Endothelial cell of umbilical vein (primary cell): ENCODE measurements around the gene NBEA. TPM values are rescaled to one million over a fixed set of nuclear protein-coding genes. Genes with fewer than 3 reads are reported as not detected.

ENCODE experiments used
- BruUV-seq: library from RNA; stranded (reverse); fragments of 400-500 nt; replicated peaks from 2 replicates; lab custom pipeline; 2021; lab: Mats Ljungman, UMichigan
- CTCF ChIA-PET: fragments of 300-600, 350-600 bp; sonication (Branson Sonifier 250); formaldehyde crosslinking; loops from one replicate; lab custom pipeline; 2021; ENCODE audit warnings: antibody characterized with exemption, inconsistent platforms; lab: Charles Lee
- POLR2A ChIA-PET: fragments of 300-600, 350-600 bp; sonication (Branson Sonifier 250); formaldehyde crosslinking; loops from one replicate; lab custom pipeline; 2021; ENCODE audit warnings: antibody characterized with exemption, inconsistent platforms; lab: Charles Lee
- DNase-seq: peaks from one replicate; pipeline ENCODE4 v3.0.0-alpha.2; 2011; ENCODE audit warnings: low read depth, low spot score
- FAIRE-seq: peaks from 2 replicates; lab custom pipeline; 2011; peaks lifted over from hg19 to GRCh38; lab: Jason Lieb, UNC
- H2AFZ ChIP-seq: 2 replicates; pipeline ENCODE4 v1.6.0; 2012; ENCODE audit warnings: low read depth, low read length, control low read depth, inconsistent platforms
- H3K27ac ChIP-seq: 2 replicates; pipeline ENCODE4 v1.5.1; 2011; ENCODE audit warnings: low read depth, mild to moderate bottlenecking, control low read depth, low read length, moderate library complexity; ENCODE audit not compliant: insufficient read depth
- H3K27me3 ChIP-seq, 2 experiments: 2 replicates each; pipeline versions ENCODE4 v1.6.0 to v1.6.1; 2011; ENCODE audit warnings: low read length in 2 of 2, mixed read lengths in 1 of 2; ENCODE audit not compliant: control insufficient read depth in 2 of 2, insufficient read depth in 2 of 2
- H3K36me3 ChIP-seq, 2 experiments: 2 replicates in 1 of 2; 3 replicates in 1 of 2; pipeline ENCODE4 v1.5.1; 2011; ENCODE audit warnings: low read length in 2 of 2, mild to moderate bottlenecking in 1 of 2, moderate library complexity in 1 of 2; ENCODE audit not compliant: control insufficient read depth in 2 of 2, insufficient read depth in 2 of 2; ENCODE audit errors: extremely low read depth in 1 of 2
- H3K4me1 ChIP-seq: 3 replicates; pipeline ENCODE4 v1.5.1; 2011; ENCODE audit warnings: mild to moderate bottlenecking, low read length; ENCODE audit not compliant: control insufficient read depth, insufficient read depth; ENCODE audit errors: extremely low read depth
- H3K4me2 ChIP-seq: 2 replicates; pipeline ENCODE4 v1.6.1; 2011; ENCODE audit warnings: low read length, control low read depth, mixed read lengths; ENCODE audit not compliant: insufficient read depth
- H3K4me3 ChIP-seq, 3 experiments: fragments of 200-600 bp in 1 of 3; sonication (generic), shearing (Covaris generic) in 1 of 3; replicated peaks in 1 of 3; 2 replicates each; pipeline ENCODE4 v1.5.1; 2011 to 2016; ENCODE audit warnings: control low read depth in 3 of 3, low read length in 3 of 3, mild to moderate bottlenecking in 2 of 3, inconsistent platforms in 1 of 3, low read depth in 1 of 3, moderate library complexity in 1 of 3; ENCODE audit not compliant: insufficient read depth in 1 of 3
- H3K79me2 ChIP-seq: 2 replicates; pipeline ENCODE4 v1.6.0; 2012; ENCODE audit warnings: low read length, inconsistent platforms; ENCODE audit not compliant: control insufficient read depth, insufficient read depth
- H3K9ac ChIP-seq: replicated peaks from 2 replicates; pipeline ENCODE3; 2011; ENCODE audit warnings: low read length, control low read depth; ENCODE audit not compliant: insufficient read depth; ENCODE audit errors: extremely low read depth
- H3K9me1 ChIP-seq: replicated peaks from 3 replicates; pipeline ENCODE4 v1.6.0; 2011; ENCODE audit warnings: mild to moderate bottlenecking, low read length; ENCODE audit not compliant: control insufficient read depth, insufficient read depth; ENCODE audit errors: extremely low read depth
- H3K9me3 ChIP-seq: replicated peaks from 2 replicates; pipeline ENCODE4 v1.5.1; 2012; ENCODE audit warnings: low read length, inconsistent platforms; ENCODE audit not compliant: control insufficient read depth, insufficient read depth
- H4K20me1 ChIP-seq: replicated peaks from 2 replicates; pipeline ENCODE3; 2011; ENCODE audit warnings: mild to moderate bottlenecking, low read length; ENCODE audit not compliant: control insufficient read depth, insufficient read depth; ENCODE audit errors: extremely low read depth
- EZH2 ChIP-seq: IDR thresholded peaks from 2 replicates; pipeline ENCODE4 v1.6.1; 2012; ENCODE audit warnings: borderline replicate concordance, low read depth, mild to moderate bottlenecking, moderate library complexity, low read length, inconsistent platforms; ENCODE audit not compliant: severe bottlenecking
- FOS ChIP-seq: IDR thresholded peaks from 2 replicates; pipeline ENCODE4 v1.6.1; 2011; ENCODE audit warnings: mild to moderate bottlenecking, low read length, moderate library complexity, borderline replicate concordance; ENCODE audit not compliant: insufficient read depth
- GATA2 ChIP-seq: IDR thresholded peaks from 2 replicates; pipeline ENCODE4 v1.7.0; 2011; ENCODE audit warnings: low read depth, mild to moderate bottlenecking, moderate library complexity, mixed read lengths, low read length; ENCODE audit not compliant: insufficient read length, insufficient read depth
- JUN ChIP-seq: IDR thresholded peaks from 2 replicates; pipeline ENCODE4 v1.6.1; 2011; ENCODE audit warnings: borderline replicate concordance, low read depth; ENCODE audit not compliant: insufficient read length, insufficient read depth
- MYC ChIP-seq: IDR thresholded peaks from one replicate; pipeline ENCODE4 v1.6.1; 2011; ENCODE audit warnings: mild to moderate bottlenecking, low read depth, low read length
- POLR2A ChIP-seq: IDR thresholded peaks from 2 replicates; pipeline ENCODE4 v1.6.1; 2012; ENCODE audit warnings: low read depth, mild to moderate bottlenecking, control low read depth, low read length
- POLR2AphosphoS5 ChIP-seq: IDR thresholded peaks from 2 replicates; pipeline ENCODE4 v1.6.1; 2012; ENCODE audit warnings: low read depth, mild to moderate bottlenecking, control low read depth, low read length, moderate library complexity; ENCODE audit not compliant: insufficient read depth
- dilution Hi-C: fragments of 300-500 bp; cut with MboI; formaldehyde crosslinking; loops from one replicate; pipeline ENCODE4 v1.15.0; 2019; ENCODE audit warnings: low sequenced_read_pairs; ENCODE audit not compliant: extremely low pct_ligation_motif_present
- intact Hi-C: fragments of 100-400 bp; cut with micrococcal nuclease; formaldehyde crosslinking; loops from one replicate; pipeline ENCODE4 v1.10.0; 2022
- polyA plus RNA-seq, 4 experiments: library from polyadenylated mRNA; depleted of rRNA in 3 of 4; stranded (reverse) in 3 of 4; unstranded in 1 of 4; fragments of >200 nt; gene quantifications; 2 replicates each; pipeline versions ENCODE4 v1.2.1 to v1.2.3, GENCODE V29; 2011 to 2012; ENCODE audit warnings: missing spikeins in 1 of 4
- total RNA-seq: library from RNA; stranded (reverse); gene quantifications from 2 replicates; pipeline ENCODE4 v1.2.3, GENCODE V29; 2021
- TF ChIP-seq, protein P1 (sequence below): IDR thresholded peaks from 2 replicates; pipeline ENCODE4 v1.6.1; 2011; ENCODE audit not compliant: insufficient read depth, insufficient read length
- TF ChIP-seq, protein P2 (sequence below), 2 donors: IDR thresholded peaks; 1 replicate in 1 of 2; 2 replicates in 1 of 2; pipeline ENCODE4 v1.5.1; 2011; ENCODE audit warnings: low read length in 2 of 2, mild to moderate bottlenecking in 2 of 2, moderate library complexity in 2 of 2, control low read depth in 1 of 2, inconsistent platforms in 1 of 2, low read depth in 1 of 2; ENCODE audit not compliant: insufficient read depth in 1 of 2; ENCODE audit errors: extremely low read depth in 1 of 2

Gene NBEA
- total and polyA plus RNA-seq, 2 donors (not counting 3 experiments of a cell fraction or from before 2014, with no cell fraction given): 3.0 to 4.8 TPM

DNA sequence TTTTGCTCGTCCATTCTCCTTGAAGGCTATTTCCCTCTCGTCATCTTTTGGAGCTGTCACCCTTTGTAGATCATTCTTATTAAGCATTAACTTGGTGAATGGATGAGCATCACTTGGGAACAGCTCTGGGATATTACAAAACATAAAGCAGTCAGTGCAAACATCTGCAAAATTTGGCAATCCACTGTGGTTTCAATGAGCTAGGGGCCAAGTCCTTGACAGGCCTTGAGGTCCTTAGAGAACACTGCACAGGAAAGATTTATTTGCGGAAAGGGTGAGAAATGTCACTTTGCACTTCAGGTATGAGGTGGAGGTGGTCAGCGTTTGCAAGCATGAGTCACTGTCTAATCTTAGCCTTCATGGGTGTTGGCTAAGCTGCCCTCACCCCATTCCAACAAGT, 774.1 kb downstream of the NBEA start:
- Histone ChIP-seq H3K9me1 (no peaks in the 10 kb centered on the region), H3K4me2 (no peak overlapping the region), H3K36me3 (no peaks in the 10 kb centered on the region), H3K79me2 (no peaks in the 10 kb centered on the region), H3K9ac (no peak overlapping the region), H4K20me1 (no peaks in the 10 kb centered on the region), H3K27me3 (peaks cover 0 to 3% of the 10 kb centered on the region in 2 experiments), H3K27ac (no peak overlapping the region), H3K4me1 (no peaks in the 10 kb centered on the region), H3K9me3 (no peaks in the 10 kb centered on the region), H3K4me3 (no peak overlapping the region), H2AFZ (no peak overlapping the region)
- DNase-seq: no peak
- no peak for FAIRE-seq
- no TSS peak for BruUV-seq
- CTCF ChIA-PET: no interaction called here
- intact Hi-C loops: no loop called here
- POLR2A ChIA-PET: no interaction called here
- no peak for TF ChIP-seq JUN
- dilution Hi-C loops: no loop called here

DNA sequence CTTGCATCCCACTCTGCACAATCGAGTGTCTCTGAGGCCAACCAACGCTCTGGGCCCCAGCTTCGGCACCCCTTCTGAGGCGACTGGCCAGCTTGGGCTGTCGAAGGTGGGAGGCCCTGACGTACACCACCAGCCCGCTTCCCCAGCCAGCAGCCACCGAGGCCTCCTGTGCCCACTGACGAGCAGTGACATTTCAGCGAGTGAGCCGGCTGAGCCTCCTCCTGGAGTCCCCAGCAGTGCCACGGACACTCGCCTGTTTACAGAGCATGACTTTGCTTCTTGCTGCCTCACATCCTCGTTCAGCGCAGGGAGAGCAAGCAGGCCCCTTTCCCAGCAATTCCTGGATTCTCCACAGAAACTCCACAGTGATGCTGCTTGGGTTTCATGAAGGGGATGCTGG, 774.7 kb downstream of the NBEA start:
- Histone ChIP-seq H3K4me3 (no peak overlapping the region), H3K27ac (no peak overlapping the region), H3K79me2 (no peaks in the 10 kb centered on the region), H3K9ac (no peak overlapping the region), H2AFZ (no peak overlapping the region), H3K9me1 (no peaks in the 10 kb centered on the region), H3K4me2 (no peak overlapping the region), H4K20me1 (no peaks in the 10 kb centered on the region), H3K36me3 (no peaks in the 10 kb centered on the region), H3K4me1 (no peaks in the 10 kb centered on the region), H3K9me3 (no peaks in the 10 kb centered on the region), H3K27me3 (peaks cover 0 to 3% of the 10 kb centered on the region in 2 experiments)
- dilution Hi-C loops (no loop called here), intact Hi-C loops (no loop called here)
- no peak for DNase-seq
- no TSS peak for BruUV-seq
- TF ChIP-seq, protein P1, sequence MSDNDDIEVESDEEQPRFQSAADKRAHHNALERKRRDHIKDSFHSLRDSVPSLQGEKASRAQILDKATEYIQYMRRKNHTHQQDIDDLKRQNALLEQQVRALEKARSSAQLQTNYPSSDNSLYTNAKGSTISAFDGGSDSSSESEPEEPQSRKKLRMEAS: no peak
- TF ChIP-seq JUN: no peak
- TF ChIP-seq EZH2: no peak
- no peak for TF ChIP-seq POLR2A
- no peak for TF ChIP-seq POLR2AphosphoS5
- no peak for TF ChIP-seq GATA2
- TF ChIP-seq FOS: no peak
- TF ChIP-seq, protein P2, sequence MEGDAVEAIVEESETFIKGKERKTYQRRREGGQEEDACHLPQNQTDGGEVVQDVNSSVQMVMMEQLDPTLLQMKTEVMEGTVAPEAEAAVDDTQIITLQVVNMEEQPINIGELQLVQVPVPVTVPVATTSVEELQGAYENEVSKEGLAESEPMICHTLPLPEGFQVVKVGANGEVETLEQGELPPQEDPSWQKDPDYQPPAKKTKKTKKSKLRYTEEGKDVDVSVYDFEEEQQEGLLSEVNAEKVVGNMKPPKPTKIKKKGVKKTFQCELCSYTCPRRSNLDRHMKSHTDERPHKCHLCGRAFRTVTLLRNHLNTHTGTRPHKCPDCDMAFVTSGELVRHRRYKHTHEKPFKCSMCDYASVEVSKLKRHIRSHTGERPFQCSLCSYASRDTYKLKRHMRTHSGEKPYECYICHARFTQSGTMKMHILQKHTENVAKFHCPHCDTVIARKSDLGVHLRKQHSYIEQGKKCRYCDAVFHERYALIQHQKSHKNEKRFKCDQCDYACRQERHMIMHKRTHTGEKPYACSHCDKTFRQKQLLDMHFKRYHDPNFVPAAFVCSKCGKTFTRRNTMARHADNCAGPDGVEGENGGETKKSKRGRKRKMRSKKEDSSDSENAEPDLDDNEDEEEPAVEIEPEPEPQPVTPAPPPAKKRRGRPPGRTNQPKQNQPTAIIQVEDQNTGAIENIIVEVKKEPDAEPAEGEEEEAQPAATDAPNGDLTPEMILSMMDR (IDR thresholded peaks at IDR 0.05; ENCODE audit: extremely low read depth in 1 of 2, insufficient read depth in 1 of 2, low read depth in 1 of 2, low read length in 2 of 2): no peak
- TF ChIP-seq MYC: no peak
- FAIRE-seq: no peak
- CTCF ChIA-PET: interaction anchor here (1.2 kb wide), 1 partner anchor 73 kb away, joined by 3 read pairs; no protein-coding TSS in a partner anchor
- POLR2A ChIA-PET: no interaction called here
